GM10266 (cell line): Measurements from ENCODE around the gene CD2.

Source experiments
- DNase-seq: peaks from one replicate; pipeline ENCODE4 v3.0.0; 2012; ENCODE audit errors: extremely low spot score
- TF ChIP-seq, protein P1 (sequence below): IDR thresholded peaks from 2 replicates; pipeline ENCODE4 v1.5.1; 2012; ENCODE audit warnings: mild to moderate bottlenecking, low read depth; ENCODE audit not compliant: control insufficient read depth, insufficient read depth; ENCODE audit errors: missing control alignments

CD2 gene, protein sequence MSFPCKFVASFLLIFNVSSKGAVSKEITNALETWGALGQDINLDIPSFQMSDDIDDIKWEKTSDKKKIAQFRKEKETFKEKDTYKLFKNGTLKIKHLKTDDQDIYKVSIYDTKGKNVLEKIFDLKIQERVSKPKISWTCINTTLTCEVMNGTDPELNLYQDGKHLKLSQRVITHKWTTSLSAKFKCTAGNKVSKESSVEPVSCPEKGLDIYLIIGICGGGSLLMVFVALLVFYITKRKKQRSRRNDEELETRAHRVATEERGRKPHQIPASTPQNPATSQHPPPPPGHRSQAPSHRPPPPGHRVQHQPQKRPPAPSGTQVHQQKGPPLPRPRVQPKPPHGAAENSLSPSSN

DNA sequence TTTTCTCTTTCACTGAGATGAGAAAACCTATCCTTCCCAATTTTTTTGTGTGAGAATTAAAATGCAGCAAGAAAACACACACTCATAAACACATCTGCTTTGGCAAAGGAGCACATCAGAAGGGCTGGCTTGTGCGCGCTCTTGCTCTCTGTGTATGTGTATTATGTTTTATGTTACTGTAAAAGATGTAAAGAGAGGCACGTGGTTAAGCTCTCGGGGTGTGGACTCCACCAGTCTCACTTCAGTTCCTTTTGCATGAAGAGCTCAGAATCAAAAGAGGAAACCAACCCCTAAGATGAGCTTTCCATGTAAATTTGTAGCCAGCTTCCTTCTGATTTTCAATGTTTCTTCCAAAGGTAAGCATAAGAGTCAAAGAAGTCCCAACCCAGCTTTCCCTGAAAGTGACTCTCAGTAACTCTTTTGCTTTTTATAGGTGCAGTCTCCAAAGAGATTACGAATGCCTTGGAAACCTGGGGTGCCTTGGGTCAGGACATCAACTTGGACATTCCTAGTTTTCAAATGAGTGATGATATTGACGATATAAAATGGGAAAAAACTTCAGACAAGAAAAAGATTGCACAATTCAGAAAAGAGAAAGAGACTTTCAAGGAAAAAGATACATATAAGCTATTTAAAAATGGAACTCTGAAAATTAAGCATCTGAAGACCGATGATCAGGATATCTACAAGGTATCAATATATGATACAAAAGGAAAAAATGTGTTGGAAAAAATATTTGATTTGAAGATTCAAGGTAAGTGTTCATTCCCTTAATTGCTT is at the start of gene CD2:
Gene CD2 (plus strand): TSS at position 233 of the 780 bp plus-strand sequence. CDS start 63 bp downstream, at position 296.
- no peak for DNase-seq
- TF ChIP-seq, protein P1, sequence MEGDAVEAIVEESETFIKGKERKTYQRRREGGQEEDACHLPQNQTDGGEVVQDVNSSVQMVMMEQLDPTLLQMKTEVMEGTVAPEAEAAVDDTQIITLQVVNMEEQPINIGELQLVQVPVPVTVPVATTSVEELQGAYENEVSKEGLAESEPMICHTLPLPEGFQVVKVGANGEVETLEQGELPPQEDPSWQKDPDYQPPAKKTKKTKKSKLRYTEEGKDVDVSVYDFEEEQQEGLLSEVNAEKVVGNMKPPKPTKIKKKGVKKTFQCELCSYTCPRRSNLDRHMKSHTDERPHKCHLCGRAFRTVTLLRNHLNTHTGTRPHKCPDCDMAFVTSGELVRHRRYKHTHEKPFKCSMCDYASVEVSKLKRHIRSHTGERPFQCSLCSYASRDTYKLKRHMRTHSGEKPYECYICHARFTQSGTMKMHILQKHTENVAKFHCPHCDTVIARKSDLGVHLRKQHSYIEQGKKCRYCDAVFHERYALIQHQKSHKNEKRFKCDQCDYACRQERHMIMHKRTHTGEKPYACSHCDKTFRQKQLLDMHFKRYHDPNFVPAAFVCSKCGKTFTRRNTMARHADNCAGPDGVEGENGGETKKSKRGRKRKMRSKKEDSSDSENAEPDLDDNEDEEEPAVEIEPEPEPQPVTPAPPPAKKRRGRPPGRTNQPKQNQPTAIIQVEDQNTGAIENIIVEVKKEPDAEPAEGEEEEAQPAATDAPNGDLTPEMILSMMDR: no peak

DNA sequence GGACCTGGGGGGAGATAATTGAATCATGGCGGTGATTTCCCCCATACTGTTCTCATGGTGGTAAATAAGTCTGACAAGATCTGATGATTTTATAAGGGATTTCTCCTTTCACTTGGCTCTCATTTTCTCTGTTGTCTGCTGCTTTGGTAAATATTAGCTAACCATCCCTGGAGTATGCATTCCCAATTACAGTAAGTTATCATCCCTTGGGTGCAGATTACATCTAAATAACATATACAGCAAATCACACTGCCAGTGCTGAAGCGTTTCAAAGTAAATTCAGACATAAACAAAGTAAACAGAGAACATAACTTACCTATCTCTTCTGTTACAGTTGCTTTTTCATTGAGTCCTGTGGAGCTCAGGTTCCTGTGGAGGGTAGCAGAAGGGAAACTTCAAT is 48.1 kb upstream of the CD2 start:
- no peak for DNase-seq
- TF ChIP-seq, protein P1: no peak

DNA sequence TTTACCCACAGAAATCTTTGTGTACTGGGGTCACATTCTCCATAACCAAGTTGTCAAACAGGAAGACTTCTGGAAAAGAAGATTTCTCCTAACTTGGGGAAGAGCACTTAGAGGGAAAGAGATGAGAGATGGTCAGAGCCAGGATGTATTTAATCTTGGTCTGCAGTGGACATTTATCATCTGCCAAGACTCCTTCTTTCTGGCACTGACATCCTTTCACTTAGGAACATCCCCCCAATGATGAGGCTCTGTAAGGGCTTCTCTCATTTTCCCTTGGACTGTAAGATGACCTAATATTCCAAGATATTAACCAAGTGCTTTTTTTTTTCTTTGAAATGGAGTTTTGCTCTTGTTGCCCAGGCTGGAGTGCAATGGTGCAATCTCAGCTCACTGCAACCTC is 47.4 kb upstream of the CD2 start:
- TF ChIP-seq, protein P1: no peak
- no peak for DNase-seq

DNA sequence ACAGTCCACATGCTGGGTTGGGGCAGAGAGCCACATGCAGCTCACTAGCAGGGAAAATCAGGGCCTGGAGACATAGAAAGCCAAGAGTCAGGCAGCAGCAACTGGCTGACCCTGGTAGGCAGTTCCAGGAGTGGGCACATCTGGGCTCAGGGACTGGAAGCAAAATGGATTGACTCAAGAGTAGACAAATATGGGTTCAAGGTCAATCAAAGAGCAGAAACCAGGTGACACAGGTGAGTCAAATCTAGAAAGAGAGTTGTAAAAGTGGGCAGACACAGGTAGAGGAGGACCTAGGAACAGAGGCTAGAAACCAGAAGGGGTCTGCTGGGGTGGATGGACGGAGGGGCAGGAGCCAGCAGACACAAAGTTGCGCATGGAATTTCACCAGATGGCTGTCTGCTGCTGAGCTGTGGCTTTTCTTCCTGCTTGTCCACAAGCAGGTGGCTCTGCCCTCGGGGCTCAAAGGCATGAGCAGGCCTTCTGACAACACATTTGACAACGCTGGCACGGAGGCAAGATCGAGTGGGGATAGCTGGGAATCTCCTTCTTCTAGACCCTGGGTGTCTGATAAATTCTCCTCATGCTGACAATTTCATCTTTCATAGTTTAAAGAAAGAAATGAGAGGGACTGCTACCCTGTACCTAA is 45.9 kb upstream of the CD2 start:
- TF ChIP-seq, protein P1: no peak
- DNase-seq: no peak

DNA sequence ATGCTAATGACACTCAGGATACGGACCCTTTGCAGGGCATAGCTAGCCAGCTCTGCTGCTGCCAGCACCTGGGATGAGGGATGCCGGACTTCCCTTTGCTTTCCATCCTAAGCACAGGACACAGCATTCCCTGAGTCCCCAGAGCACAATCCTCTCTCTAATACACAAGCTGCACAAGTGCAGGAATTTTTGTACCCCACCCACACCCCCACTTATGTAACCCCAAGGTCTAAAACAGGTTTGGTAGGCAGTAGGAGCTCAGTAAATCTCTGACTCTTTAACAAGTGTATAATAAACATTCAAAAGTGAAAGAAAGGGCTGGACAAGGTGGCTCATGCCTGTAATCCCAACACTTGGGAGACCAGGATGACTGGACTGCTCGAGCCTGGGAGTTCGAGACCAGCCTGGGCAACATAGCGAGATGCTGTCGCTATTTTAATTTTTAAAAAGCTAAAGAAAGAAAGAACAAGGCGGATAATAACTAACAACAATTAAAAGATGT is 44.5 kb upstream of the CD2 start:
- no peak for DNase-seq
- TF ChIP-seq, protein P1: no peak

DNA sequence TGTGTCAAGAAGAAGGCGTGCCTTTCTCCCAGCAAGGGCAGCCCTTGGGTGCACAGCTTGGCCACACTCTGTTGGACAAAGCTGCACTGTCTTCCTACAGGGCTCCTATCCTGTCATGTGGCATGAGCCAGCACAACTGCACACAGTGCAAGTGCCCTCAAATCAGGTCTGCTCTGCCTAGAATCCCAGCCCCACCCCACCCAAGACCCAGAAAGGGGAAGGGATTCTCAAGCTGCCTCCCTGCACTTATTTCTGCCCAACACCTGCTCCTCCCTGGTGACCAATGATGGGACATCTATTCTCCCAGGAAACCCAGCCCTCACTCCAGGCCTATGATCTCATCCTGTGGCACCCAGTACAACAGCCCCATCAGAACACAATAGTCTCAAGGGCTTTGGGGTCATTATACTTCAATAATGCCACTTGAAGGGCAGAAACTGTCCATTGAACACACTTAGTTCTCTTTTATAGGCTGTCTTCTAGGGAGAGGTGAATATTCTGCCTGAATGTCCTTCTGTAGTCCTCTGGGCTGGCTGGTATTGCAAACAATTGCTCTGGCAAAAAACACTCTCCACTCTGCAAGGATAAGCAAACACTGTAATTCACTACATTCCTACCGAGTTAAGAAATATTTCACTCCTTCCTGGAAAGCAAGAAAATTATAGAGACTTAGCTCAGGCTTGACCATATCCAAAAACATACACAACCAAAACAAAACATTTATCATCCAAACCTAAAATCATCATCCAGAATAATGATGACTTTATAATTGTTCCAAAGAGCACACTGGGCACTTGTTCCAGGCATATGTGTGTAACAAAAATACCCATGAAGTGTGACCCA is 43.6 kb upstream of the CD2 start:
- TF ChIP-seq, protein P1: no peak
- no peak for DNase-seq
